HUES6 (cell line): ENCODE measurements around the gene ORMDL3.

Experiments
- H3K27ac ChIP-seq: 2 replicates; pipeline ENCODE4 v1.7.0; 2013; ENCODE audit warnings: low read depth, mild to moderate bottlenecking, low read length, inconsistent platforms
- H3K27me3 ChIP-seq: 2 replicates; pipeline ENCODE4 v1.6.1; 2013; ENCODE audit warnings: low read length; ENCODE audit not compliant: control insufficient read depth, insufficient read depth
- H3K36me3 ChIP-seq: 2 replicates; pipeline ENCODE4 v1.6.1; 2013; ENCODE audit warnings: low read length; ENCODE audit not compliant: control insufficient read depth, insufficient read depth
- H3K4me1 ChIP-seq: 2 replicates; pipeline ENCODE4 v1.6.1; 2013; ENCODE audit warnings: low read length; ENCODE audit not compliant: control insufficient read depth, insufficient read depth
- H3K4me3 ChIP-seq: 2 replicates; pipeline ENCODE4 v1.5.1; 2013; ENCODE audit warnings: low read depth, low read length
- H3K9ac ChIP-seq: one replicate; pipeline ENCODE4 v1.6.1; 2013; ENCODE audit warnings: mild to moderate bottlenecking, low read length
- H3K9me3 ChIP-seq: 2 replicates; pipeline ENCODE4 v1.6.1; 2013; ENCODE audit warnings: low read depth, low read length; ENCODE audit not compliant: control insufficient read depth, insufficient read depth

ORMDL3 gene

DNA sequence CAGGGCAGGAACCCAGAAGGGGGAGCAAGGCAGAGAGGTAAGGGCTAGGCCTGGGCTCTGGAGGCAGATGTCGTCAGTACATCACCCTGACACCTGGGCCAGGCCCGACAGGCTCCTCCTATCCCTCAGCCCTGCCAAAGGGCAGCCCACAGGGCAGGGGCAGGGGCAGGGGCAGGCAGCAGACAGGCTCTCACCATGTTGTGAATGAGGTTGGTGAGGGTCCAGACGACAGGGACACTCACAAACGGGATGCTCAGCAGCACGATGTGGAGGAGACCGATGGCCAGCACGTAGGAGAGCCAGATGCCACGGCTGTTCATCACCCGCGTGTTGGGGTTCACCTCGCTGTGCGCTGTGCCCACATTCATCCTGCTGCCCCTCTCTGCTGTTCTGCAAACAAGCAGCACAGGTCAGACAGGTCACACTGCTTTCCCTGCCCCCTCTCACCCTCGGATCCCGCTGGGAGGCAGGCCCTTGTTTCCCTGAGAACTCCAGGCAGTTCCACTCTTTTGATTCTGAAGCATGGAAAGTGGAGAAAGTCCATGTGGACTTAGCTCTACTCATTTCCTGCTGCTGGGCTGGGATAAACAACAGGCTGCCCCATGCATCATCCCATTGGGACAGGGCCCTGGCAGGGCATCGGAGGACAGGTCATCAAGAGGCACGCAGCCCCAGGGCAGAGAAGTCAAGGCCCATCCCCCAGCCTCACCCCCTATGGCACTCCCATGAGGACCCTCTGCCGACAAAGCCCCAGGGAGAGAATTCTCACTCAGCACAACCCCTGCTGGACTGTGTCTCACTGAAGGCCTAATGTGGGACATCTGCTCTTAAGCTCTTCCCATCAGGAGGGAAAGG lies 3.3 kb downstream of the ORMDL3 start:
- Histone ChIP-seq H3K9ac (no peak overlapping the region), H3K4me1 (peaks cover 25% of the 10 kb centered on the region), H3K36me3 (peaks cover 45% of the 10 kb centered on the region), H3K4me3 (no peak overlapping the region), H3K27me3 (no peaks in the 10 kb centered on the region), H3K9me3 (no peaks in the 10 kb centered on the region), H3K27ac (no peak overlapping the region)

DNA sequence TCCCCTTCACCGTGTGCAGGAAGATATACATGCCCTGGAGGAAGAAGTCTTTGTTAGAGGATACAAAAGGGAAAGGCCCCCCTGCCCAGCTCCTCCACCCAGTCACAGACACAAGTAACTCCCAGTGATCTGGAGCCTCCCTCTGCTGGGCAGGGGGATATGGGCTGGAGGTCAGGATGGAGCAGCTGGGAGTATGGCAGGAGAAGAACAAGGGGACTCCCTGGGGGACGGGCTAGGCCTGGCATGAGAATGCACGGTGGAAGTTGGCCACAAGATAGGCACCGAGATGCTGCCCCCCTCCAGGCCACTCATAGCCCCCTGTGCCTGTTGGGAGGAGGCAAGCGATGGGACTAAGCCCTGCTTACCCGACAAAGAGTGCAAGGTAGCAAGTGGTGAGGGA lies 4.2 kb downstream of the ORMDL3 start:
- Histone ChIP-seq H3K36me3 (peaks cover 47% of the 10 kb centered on the region), H3K9me3 (no peaks in the 10 kb centered on the region), H3K27me3 (no peaks in the 10 kb centered on the region), H3K27ac (no peak overlapping the region), H3K4me3 (no peak overlapping the region), H3K9ac (no peak overlapping the region), H3K4me1 (peaks cover 20% of the 10 kb centered on the region)

DNA sequence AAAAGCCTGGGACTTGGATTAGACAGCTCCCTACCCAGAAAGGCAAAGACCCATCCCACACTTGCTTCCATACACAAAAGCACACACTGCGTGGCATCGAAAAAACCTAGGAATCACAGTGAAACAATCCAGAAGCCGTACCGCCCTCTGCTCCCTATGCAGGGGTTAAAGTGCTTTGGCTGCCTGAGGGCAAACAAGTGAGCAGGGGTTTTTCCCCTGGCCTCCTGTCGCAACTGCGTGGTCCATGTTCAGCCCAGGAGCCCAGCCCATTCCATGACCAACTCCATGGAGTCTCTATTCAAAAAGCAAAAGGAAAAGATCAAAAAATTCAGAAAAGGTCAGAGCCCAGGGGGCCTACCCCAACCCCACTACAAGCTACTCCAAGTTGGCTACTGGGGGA lies 5.4 kb downstream of the ORMDL3 start:
- no peaks in the 10 kb centered on the region for H3K9me3 ChIP-seq
- no peak overlapping the region for H3K27ac ChIP-seq
- H3K36me3 ChIP-seq = peaks cover 48% of the 10 kb centered on the region
- H3K4me1 ChIP-seq = peaks cover 18% of the 10 kb centered on the region; the same call in 1 of the 2 replicates
- H3K27me3 ChIP-seq = no peaks in the 10 kb centered on the region
- no peak overlapping the region for H3K4me3 ChIP-seq
- H3K9ac ChIP-seq = no peak overlapping the region

DNA sequence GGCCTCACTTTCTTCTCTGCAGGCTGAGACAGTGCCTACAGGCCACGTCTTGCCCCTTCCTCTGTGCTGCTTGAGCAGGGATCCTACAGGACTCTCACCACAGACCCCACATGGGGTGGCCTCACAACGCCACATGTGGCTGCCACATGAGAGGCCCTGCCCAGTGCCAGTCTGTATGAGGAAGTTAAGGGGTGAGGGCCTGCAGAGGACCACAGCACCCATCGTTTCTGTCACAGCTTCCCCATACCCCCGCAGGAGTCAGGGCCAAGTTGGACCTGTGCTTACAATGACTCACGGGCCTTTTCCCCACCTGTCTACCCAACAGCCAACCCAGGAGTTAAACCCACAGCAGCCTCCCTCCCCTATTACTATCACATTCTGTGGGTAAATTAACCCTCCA lies 6.1 kb downstream of the ORMDL3 start:
- no peaks in the 10 kb centered on the region for H3K27me3 ChIP-seq
- H3K4me3 ChIP-seq = no peak overlapping the region
- peaks cover 15% of the 10 kb centered on the region; the same call in 1 of the 2 replicates for H3K4me1 ChIP-seq
- no peak overlapping the region for H3K9ac ChIP-seq
- no peak overlapping the region for H3K27ac ChIP-seq
- H3K9me3 ChIP-seq = no peaks in the 10 kb centered on the region
- H3K36me3 ChIP-seq = peaks cover 51% of the 10 kb centered on the region

DNA sequence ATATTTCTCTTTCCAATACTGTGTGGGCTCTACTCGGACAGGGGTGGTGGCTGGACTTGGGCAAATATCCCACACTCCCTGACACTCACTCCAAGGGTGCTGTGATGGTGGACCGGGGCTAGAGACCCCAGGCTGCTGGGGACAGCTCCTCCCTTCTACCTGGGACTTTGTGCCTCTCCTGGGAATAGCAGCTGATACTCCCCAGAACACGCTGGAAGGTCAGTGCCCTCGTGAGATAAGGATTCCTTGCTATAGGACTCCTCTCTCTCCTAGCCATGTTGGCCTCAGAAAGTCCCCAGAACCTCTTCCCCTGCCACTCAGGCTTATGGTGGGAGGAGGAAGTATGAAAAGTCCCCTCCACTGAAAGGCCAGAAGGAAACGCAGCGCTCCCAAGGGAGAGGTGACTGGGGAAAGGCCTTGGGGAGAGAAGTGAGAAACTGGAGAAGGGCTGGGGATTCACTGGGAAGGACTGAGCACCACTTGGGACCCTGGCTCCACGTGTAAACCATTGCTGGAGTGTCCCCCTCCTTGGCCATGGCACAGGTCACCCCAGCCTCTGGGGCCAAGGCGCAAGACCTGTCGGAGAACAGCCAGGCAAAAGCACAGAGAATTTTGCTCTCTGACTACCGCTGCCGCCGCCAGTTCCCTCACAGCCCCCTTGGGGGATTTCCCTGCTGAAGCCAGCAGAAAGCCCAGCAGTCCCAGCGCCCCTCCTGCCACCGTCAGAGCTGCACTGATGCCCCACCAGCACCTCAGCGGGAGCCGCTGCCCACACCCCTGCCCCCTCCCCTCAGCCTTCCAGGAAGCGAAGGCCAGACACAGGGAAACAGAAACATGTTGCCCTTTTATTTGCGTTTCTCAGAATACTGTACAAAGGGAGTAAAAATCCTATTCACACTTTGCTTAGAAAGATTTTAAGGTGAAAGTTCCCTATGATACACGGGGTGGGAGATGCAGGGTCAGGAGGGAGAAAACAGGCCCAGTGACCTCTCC lies 6.9 kb downstream of the ORMDL3 start:
- Histone ChIP-seq H3K27me3 (no peaks in the 10 kb centered on the region), H3K9ac (no peak overlapping the region), H3K9me3 (no peaks in the 10 kb centered on the region), H3K4me3 (no peak overlapping the region), H3K36me3 (peaks cover 51% of the 10 kb centered on the region), H3K27ac (no peak overlapping the region), H3K4me1 (peaks cover 8% of the 10 kb centered on the region; the same call in 1 of the 2 replicates)

DNA sequence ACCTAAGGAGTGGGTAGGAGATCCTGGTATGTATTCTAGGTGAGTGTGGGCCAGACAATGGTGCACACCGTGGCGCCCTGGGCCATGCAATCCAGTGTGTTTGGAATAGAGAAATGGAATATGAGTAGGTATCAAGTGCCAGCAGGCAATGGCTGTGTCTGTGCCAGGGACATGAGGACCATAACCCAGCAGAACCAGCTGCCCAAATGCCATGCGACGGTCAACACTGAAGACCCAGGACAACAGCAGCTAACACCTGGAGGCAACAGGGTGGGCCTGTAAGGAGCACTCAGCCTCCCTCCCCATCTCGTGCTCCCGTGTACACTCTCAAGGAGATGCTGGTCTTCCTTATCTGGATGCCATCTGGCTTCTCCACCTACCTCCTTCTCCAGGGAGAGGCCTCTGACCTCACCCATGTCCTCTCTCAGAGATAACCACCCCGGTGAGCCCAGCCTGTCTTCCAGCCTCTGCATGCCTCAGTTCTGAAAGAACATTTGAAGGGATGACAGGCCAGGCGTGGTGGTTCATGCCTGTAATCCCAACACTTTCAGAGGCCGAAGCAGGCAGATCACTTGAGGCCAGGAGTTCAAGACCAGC lies 8.2 kb downstream of the ORMDL3 start:
- Histone ChIP-seq H3K9me3 (no peaks in the 10 kb centered on the region), H3K9ac (no peak overlapping the region), H3K4me3 (no peak overlapping the region), H3K36me3 (peaks cover 51% of the 10 kb centered on the region), H3K4me1 (peaks cover under 1% of the 10 kb centered on the region; the same call in 1 of the 2 replicates), H3K27me3 (no peaks in the 10 kb centered on the region), H3K27ac (no peak overlapping the region)

DNA sequence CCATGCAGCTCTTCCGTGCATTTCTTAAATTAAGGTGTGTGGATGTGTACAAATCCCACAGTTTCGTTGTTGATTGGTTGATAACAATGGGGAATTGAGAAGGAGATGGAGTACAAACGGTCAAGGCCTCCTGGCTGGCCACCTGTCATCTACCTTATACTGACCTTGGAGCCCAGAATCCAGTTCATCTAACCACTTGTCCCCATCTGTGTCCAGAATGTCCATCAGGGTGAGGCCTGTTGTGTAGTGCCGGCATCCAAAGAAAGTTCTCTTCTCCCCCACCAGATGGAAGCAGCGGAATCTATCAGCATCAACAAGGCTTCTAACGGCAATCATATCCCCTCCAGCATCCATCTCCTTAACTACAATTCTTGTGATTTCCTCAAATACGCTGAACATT lies 10.5 kb downstream of the ORMDL3 start:
- Histone ChIP-seq H3K27ac (no peak overlapping the region), H3K4me1 (no peaks in the 10 kb centered on the region), H3K4me3 (no peak overlapping the region), H3K27me3 (no peaks in the 10 kb centered on the region), H3K9ac (no peak overlapping the region), H3K9me3 (no peaks in the 10 kb centered on the region), H3K36me3 (peaks cover 29% of the 10 kb centered on the region)

DNA sequence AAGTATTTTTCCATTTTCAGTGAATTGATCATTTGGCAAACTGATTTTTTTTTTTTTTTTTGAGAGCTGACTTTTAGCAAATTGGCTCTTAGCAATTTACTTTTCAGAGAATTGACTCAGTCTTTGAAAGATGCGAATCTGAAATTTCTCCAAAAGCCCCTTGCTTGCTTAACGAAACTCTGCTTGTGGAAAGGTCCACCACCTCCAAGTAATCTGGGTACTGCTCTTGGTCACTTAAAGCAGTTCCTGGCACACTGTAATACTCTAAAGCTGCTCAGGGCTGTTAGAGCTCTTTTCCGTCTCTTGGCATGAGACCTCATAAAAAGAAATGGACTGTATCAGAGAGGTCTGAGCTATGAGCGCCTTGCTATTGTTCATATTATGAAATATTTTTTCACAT lies 11.8 kb downstream of the ORMDL3 start:
- H3K27ac ChIP-seq = no peak overlapping the region
- H3K4me1 ChIP-seq = no peaks in the 10 kb centered on the region
- no peak overlapping the region for H3K4me3 ChIP-seq
- no peaks in the 10 kb centered on the region for H3K9me3 ChIP-seq
- no peaks in the 10 kb centered on the region for H3K27me3 ChIP-seq
- H3K36me3 ChIP-seq = peaks cover 21% of the 10 kb centered on the region
- H3K9ac ChIP-seq = no peak overlapping the region

DNA sequence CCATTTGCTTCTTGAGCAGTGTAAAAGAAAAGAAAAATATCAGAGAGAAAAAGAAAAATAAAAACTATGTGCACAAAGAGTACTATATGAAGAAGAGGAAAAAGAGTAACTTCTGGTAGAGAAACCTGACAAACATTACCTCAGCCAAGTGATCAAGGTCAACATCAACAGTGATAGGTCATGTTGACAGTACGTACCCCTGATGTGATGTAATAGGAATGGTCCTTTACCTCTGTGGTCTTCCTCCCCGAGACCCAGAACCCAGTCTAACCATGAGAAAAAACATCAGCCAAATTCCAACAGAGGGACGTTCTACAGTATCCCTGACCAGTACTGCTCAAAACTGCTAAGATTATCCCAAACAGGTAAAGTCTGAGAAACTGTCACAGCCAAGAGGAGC lies 13.4 kb downstream of the ORMDL3 start:
- no peak overlapping the region for H3K9ac ChIP-seq
- H3K27me3 ChIP-seq = no peaks in the 10 kb centered on the region
- no peaks in the 10 kb centered on the region for H3K4me1 ChIP-seq
- no peaks in the 10 kb centered on the region for H3K9me3 ChIP-seq
- no peak overlapping the region for H3K4me3 ChIP-seq
- H3K36me3 ChIP-seq = peaks cover 9% of the 10 kb centered on the region
- no peak overlapping the region for H3K27ac ChIP-seq

DNA sequence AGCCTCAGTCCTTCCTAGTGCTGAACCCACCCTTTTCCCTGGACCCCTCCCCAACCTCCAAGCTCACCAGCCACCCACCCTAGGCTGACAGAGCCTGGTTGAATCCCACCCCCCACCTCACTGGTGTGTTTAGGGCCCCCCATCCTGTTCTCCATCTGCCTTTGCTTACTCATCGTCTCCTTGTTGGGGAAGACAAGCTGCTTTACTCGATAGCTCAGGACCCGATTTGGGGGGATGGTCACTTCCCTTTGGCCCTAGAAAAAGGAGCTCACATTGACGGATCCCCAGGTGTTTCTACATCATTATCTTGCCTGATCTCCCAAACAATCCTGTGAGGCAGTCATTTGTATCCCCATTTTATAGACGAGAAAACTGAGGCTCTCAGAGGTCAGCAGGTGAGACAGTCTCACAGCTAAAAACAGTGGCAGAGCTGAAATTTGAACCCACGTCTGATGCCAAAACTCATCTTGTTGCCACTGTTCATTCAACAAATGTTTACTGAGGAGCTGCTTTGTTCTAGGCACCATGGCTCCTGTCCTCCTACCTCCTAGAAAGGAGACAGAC lies 18.5 kb downstream of the ORMDL3 start:
- no peak overlapping the region for H3K27ac ChIP-seq
- no peak overlapping the region for H3K9ac ChIP-seq

More for the DNA sequence above, 18.5 kb downstream of the ORMDL3 start:
- Histone ChIP-seq H3K27me3 (no peaks in the 10 kb centered on the region), H3K4me1 (no peaks in the 10 kb centered on the region), H3K36me3 (peaks cover 4% of the 10 kb centered on the region; the same call in 1 of the 2 replicates), H3K9me3 (no peaks in the 10 kb centered on the region), H3K4me3 (no peak overlapping the region)
